AG09319 (cell line): Measurements from ENCODE around the gene SUPT4H1.
A peak's percentile ranks its signal among the peaks of the same experiment; 100 is the strongest.

Experiments
- DNase-seq: peaks from one replicate; pipeline ENCODE4 v3.0.0-alpha.2; 2010; ENCODE audit warnings: low read depth; ENCODE audit errors: extremely low read depth
- CTCF ChIP-seq: IDR thresholded peaks from 2 replicates; pipeline ENCODE4 v1.5.1; 2011; ENCODE audit warnings: low read depth, mild to moderate bottlenecking, inconsistent platforms, low read length, moderate library complexity

The SUPT4H1 gene

DNA sequence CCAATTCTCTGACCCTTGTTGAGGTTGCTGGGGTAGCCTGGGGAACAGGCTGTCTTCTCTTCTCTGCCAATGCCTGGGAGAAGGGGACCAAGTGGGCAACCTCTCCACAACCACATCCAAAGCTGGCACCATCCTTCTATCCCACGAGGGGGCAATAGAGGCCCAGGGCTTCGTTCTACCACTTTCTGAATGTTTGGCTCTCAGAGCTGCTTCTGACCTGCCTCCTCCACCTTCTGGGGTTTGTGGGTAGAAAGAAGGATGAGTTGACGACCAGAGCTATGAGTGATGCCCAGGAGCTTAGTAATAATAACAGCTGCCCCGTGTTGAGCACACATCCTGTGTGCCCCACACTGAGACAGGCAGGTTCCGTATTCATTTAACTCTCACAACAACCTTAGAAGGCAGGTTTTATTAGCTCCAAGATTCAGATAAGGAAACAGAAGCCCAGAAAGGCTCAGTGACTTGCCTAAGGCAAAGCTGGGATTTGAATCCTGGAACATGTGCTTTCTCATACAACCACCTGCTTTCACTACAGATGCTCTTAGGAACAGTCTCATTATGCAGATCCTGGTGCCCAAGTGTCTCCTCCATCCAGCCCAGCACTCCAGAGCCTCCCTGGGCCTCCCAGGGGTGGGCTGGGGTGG, 34.5 kb downstream of the SUPT4H1 start:
- TF ChIP-seq CTCF, result peak; percentile 60
- DNase-seq, result no peak

DNA sequence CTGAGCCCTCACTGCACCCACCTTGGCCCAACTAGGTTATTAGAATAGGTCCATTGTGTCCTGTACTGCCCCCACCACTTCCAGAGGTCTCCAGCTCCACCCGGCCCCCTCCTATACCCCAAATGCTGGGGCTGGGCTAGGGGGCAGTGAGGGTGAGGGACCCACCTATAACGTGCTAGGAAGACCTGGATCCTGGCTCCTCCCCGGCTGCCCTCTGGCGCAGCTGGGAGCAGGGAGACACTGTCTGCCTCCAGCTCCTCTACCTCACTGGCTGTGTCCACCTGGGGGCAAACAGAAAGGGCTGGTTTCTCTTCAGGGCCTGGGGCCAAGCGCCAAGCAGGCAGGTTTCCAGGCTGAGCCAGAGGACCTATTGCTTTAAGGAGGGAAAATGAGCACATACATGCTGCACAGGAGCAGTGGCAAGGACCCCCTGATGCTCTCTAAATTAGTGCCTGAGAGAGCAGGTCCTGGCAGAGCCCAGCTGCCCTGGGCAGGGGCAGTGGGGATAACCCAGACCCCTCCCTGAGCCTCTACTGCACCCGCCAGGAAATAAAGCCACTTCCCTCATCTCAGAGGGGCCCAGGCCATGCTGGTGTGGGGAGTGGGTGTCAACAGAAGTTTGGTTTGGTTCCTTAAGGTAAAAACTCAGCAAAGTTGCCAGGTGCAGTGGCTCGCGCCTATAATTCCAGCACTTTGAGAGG, 35.6 kb downstream of the SUPT4H1 start:
- no peak for TF ChIP-seq CTCF

GRCh38 chr17:58315750-58316149, 36.3 kb downstream of the SUPT4H1 start:
- no peak for TF ChIP-seq CTCF
- DNase-seq, result no peak

More for the DNA sequence above, 35.6 kb downstream of the SUPT4H1 start:
- no peak for DNase-seq

GRCh38 chr17:58315281-58315711, 36.7 kb downstream of the SUPT4H1 start:
- TF ChIP-seq CTCF, result no peak
- DNase-seq, result no peak

DNA sequence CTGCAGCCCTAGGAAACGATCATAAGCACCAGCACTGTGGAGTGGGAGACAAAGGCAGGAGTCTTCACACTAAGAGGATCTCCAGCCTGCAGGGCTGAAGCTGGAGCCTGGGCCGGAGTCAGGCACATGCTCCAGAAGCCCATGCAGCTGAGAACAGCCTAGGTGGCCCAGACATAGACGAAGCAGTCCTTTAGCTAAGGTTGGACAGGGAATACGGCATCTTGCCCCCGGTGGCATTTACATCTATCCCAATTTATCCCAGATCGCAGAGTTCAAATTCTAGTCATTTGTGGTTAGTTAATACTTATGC, 37.3 kb downstream of the SUPT4H1 start:
- TF ChIP-seq CTCF, result no peak
- DNase-seq, result no peak

DNA sequence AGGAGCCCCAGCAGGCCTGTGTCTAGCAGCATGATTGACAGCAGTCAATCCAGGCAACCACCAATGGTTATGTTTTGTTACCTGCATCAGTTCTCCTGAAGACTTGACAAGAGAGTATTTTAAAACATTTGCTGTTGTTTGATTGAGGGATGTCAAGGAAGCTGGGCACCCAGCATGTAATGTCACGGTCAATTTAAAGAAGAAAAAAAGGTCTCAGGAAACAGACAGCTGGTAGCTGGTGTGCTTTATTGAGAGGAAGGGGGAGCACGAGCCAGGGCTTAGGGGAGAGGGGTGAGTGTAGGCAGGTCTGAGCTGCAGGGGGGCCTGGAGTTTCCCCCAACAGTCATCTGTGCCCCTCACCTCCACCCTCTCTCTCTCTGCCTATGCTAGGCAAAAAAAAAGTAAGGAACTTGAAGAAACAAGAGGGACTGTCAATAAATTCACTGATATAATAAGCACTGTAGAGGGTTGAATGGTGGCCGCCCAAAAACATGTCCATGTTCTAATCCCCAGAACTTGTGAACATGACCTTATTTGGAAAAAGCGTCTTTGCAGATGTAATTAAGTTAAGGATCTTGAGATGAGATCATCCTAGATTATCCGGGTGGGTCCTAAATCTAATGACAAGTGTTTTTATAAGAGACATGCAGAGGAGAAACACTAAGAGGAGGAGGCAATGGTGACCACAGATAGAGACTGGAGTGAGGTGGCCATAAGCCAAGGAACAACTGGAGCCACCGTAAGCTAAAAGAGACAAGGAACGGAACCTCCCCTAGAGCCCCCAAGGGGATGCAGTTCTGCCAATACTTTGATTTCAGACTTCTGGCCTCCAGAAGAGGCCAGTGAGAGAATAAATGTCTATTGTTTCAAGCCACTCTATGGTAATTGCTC, 37.9 kb downstream of the SUPT4H1 start:
- no peak for DNase-seq
- TF ChIP-seq CTCF, result no peak

GRCh38 chr17:58312829-58313228, 39.2 kb downstream of the SUPT4H1 start:
- no peak; the same call in 1 of the 2 replicates for TF ChIP-seq CTCF
- DNase-seq, result no peak
